ENCODE results near the gene DZIP1.
A peak's percentile ranks its signal among the peaks of the same experiment; 100 is the strongest.

DZIP1 gene

DNA sequence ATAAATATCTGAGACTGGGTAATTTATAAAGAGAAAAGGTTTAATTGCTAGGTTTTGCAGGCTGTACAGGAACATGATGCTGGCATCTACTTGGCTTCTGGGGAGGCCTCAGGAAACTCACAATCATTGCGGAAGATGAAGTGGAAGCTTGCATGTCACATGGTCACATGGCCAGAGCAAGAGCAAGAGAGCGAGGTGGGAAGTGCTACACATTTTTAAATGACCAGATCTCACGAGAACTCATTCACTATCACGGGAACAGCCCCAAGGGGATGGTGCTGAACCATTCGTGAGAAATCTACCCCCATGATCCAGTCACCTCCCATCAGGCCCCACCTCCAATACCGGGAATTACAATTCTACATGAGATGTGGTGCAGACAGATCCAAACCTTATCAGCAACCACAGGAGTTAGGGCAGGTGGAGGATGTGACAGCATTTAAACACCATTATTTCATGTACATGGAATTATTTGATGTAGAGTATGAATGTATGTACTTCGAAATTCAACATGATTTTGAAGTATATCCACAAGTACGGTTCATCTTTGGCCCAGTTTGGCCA, 102.5 kb downstream of the DZIP1 start:
- no peak for DNase-seq
- TF ChIP-seq, protein P1, sequence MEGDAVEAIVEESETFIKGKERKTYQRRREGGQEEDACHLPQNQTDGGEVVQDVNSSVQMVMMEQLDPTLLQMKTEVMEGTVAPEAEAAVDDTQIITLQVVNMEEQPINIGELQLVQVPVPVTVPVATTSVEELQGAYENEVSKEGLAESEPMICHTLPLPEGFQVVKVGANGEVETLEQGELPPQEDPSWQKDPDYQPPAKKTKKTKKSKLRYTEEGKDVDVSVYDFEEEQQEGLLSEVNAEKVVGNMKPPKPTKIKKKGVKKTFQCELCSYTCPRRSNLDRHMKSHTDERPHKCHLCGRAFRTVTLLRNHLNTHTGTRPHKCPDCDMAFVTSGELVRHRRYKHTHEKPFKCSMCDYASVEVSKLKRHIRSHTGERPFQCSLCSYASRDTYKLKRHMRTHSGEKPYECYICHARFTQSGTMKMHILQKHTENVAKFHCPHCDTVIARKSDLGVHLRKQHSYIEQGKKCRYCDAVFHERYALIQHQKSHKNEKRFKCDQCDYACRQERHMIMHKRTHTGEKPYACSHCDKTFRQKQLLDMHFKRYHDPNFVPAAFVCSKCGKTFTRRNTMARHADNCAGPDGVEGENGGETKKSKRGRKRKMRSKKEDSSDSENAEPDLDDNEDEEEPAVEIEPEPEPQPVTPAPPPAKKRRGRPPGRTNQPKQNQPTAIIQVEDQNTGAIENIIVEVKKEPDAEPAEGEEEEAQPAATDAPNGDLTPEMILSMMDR (IDR thresholded peaks at IDR 0.05; ENCODE audit: low read depth, low read length, missing control alignments): no peak
- no peak overlapping the region for H3K4me3 ChIP-seq (ENCODE audit: low read depth, low read length)
- H3K27me3 ChIP-seq (replicated peaks): no peaks in the 10 kb centered on the region
- no peaks in the 10 kb centered on the region for H3K36me3 ChIP-seq (replicated peaks)
- no peak overlapping the region for H3K27ac ChIP-seq
- in situ Hi-C loops (cut with HindIII; ENCODE audit: low pct_ligation_motif_present, low sequenced_read_pairs): no loop called here

DNA sequence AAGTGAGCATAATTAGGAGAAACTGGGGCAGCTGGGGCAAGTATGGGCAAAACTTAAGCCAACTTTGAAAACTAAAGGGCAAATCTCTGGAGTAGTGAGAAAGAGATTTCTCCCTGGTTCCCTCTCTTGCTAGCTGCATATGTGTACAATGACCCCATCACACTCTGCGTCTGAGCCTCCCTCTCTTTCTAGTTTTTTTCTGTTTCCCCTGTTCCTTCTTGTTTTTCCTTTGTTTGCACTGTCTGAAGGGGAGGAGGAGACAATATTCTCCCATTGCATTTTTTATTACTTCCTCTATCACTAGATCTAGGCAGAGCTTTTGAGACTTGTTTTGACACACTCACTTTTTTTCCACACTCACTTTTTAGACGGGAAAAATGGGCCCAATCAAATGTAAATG, 103.2 kb downstream of the DZIP1 start:
- H3K27ac ChIP-seq: no peak overlapping the region
- DNase-seq: no peak
- H3K27me3 ChIP-seq (replicated peaks): no peaks in the 10 kb centered on the region
- no peaks in the 10 kb centered on the region for H3K36me3 ChIP-seq (replicated peaks)
- in situ Hi-C loops (cut with HindIII; ENCODE audit: low pct_ligation_motif_present, low sequenced_read_pairs): no loop called here
- TF ChIP-seq, protein P1 (IDR thresholded peaks at IDR 0.05; ENCODE audit: low read depth, low read length, missing control alignments): no peak
- no peak overlapping the region for H3K4me3 ChIP-seq (ENCODE audit: low read depth, low read length)

GRCh38 chr13:95540888-95541287, 103.6 kb downstream of the DZIP1 start:
- no peak overlapping the region for H3K27ac ChIP-seq
- in situ Hi-C loops (cut with HindIII; ENCODE audit: low pct_ligation_motif_present, low sequenced_read_pairs): no loop called here
- no peak for DNase-seq
- TF ChIP-seq, protein P1 (IDR thresholded peaks at IDR 0.05; ENCODE audit: low read depth, low read length, missing control alignments): no peak
- no peak overlapping the region for H3K4me3 ChIP-seq (ENCODE audit: low read depth, low read length)
- no peaks in the 10 kb centered on the region for H3K27me3 ChIP-seq (replicated peaks)
- H3K36me3 ChIP-seq (replicated peaks): no peaks in the 10 kb centered on the region

DNA sequence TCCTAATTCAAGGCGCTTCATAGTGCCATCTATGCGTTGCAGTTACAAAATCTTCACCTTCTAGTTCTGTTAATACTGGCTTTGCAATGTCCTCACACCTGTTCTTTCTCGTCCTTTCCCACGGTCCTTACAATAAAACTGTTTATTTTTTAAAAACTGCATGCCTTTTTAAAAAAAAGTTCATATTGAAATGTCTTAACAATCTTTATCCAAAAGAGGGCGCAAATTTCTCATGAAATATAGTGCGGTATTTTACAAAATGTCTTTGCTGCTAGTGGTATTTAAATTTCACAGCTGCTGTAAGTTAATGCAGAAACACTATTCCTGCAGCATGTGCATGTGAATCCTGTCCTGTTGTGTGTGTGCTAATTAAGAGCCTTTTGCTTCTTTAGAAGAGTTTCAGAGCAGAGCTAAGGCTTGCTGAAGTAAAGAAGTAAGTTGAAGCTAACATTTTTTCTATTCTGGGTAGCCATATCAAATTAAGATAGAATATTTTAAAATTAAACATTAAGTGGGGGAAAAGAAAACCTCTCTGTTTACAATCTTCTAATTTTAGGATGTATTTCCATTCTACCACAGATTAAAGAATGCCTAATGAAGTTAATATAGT, 107.8 kb downstream of the DZIP1 start:
- Histone ChIP-seq H3K4me3 (ENCODE audit: low read depth, low read length) (no peak overlapping the region), H3K27ac (no peak overlapping the region), H3K27me3 (replicated peaks) (no peaks in the 10 kb centered on the region), H3K36me3 (replicated peaks) (no peaks in the 10 kb centered on the region)
- DNase-seq: no peak
- TF ChIP-seq, protein P1 (IDR thresholded peaks at IDR 0.05; ENCODE audit: low read depth, low read length, missing control alignments): peak; percentile 23
- in situ Hi-C loops (cut with HindIII; ENCODE audit: low pct_ligation_motif_present, low sequenced_read_pairs): no loop called here

GRCh38 chr13:95535243-95535642, 109.3 kb downstream of the DZIP1 start:
- in situ Hi-C loops (cut with HindIII; ENCODE audit: low pct_ligation_motif_present, low sequenced_read_pairs): no loop called here
- H3K27ac ChIP-seq: peak overlapping the region; percentile 62
- DNase-seq: peak; percentile 88

More at GRCh38 chr13:95535243-95535642, 109.3 kb downstream of the DZIP1 start:
- H3K36me3 ChIP-seq (replicated peaks): no peaks in the 10 kb centered on the region
- TF ChIP-seq, protein P1 (IDR thresholded peaks at IDR 0.05; ENCODE audit: low read depth, low read length, missing control alignments): no peak
- H3K27me3 ChIP-seq (replicated peaks): no peaks in the 10 kb centered on the region
- no peak overlapping the region for H3K4me3 ChIP-seq (ENCODE audit: low read depth, low read length)
